ENCODE results near the gene LHX3. TPM values are rescaled to one million over a fixed set of nuclear protein-coding genes. Genes with fewer than 3 reads are reported as not detected.

Gene LHX3
- not detected for total RNA-seq (ENCODE audit: unreplicated experiment)
- long read RNA-seq: 0 reads

GRCh38 chr9:136204838-136205706, at the start of gene LHX3:
Gene LHX3, minus strand, starts transcription at chr9:136205128. Its CDS starts 116 bp downstream, at chr9:136205012.
- peak; percentile 68 for DNase-seq (ENCODE audit: low spot score)
- Mint-ChIP-seq H3K36me3 (ENCODE audit: low read depth, unreplicated experiment) (peaks cover 13% of the 10 kb centered on the region), H3K9me3 (ENCODE audit: unreplicated experiment) (no peaks in the 10 kb centered on the region), H3K4me3 (ENCODE audit: unreplicated experiment) (no peak within 1 kb of the TSS), H3K27ac (ENCODE audit: unreplicated experiment) (no peak within 1 kb of the TSS), H3K4me1 (ENCODE audit: unreplicated experiment) (no peaks in the 10 kb centered on the region), H3K27me3 (ENCODE audit: unreplicated experiment) (peaks cover 21% of the 10 kb centered on the region)
- no peak for TF ChIP-seq CTCF (IDR thresholded peaks at IDR 0.05; ENCODE audit: unreplicated experiment)

- Mint-ChIP-seq H3K4me1 (ENCODE audit: unreplicated experiment) (no peaks in the 10 kb centered on the region), H3K9me3 (ENCODE audit: unreplicated experiment) (no peaks in the 10 kb centered on the region), H3K36me3 (ENCODE audit: low read depth, unreplicated experiment) (no peaks in the 10 kb centered on the region), H3K27me3 (ENCODE audit: unreplicated experiment) (peaks cover 3% of the 10 kb centered on the region), H3K27ac (ENCODE audit: unreplicated experiment) (no peak overlapping the region), H3K4me3 (ENCODE audit: unreplicated experiment) (no peak overlapping the region)
- no peak for TF ChIP-seq CTCF (IDR thresholded peaks at IDR 0.05; ENCODE audit: unreplicated experiment)
- DNase-seq (ENCODE audit: low spot score): no peak
These were observed 48.6 kb upstream of the LHX3 start for GRCh38 chr9:136253246-136254130.

DNA sequence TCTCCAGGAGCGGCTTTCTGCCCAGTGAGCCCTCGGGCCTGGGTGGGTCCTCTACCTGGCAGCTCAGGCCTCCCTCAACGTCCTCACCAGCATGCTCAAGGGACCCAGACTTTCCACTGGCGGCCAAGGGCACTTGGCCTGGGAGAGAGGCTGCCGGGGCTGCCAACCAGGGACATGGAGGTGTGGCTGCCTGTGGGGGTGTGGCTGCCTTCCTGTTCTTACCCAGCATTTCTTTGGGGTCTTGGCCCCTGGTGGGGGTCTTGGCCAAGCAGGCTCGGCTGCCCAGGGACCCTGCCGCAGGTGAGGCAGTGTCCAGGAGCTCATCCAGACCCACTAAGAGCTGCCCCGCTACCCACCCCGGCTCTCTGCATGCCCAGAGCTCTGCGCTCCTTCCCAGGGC, 47.9 kb upstream of the LHX3 start:
- H3K4me1 Mint-ChIP-seq (ENCODE audit: unreplicated experiment): no peaks in the 10 kb centered on the region
- no peak overlapping the region for H3K4me3 Mint-ChIP-seq (ENCODE audit: unreplicated experiment)
- no peak overlapping the region for H3K27ac Mint-ChIP-seq (ENCODE audit: unreplicated experiment)
- no peaks in the 10 kb centered on the region for H3K9me3 Mint-ChIP-seq (ENCODE audit: unreplicated experiment)
- H3K27me3 Mint-ChIP-seq (ENCODE audit: unreplicated experiment): peaks cover 3% of the 10 kb centered on the region
- TF ChIP-seq CTCF (IDR thresholded peaks at IDR 0.05; ENCODE audit: unreplicated experiment): no peak
- DNase-seq (ENCODE audit: low spot score): no peak
- H3K36me3 Mint-ChIP-seq (ENCODE audit: low read depth, unreplicated experiment): no peaks in the 10 kb centered on the region

DNA sequence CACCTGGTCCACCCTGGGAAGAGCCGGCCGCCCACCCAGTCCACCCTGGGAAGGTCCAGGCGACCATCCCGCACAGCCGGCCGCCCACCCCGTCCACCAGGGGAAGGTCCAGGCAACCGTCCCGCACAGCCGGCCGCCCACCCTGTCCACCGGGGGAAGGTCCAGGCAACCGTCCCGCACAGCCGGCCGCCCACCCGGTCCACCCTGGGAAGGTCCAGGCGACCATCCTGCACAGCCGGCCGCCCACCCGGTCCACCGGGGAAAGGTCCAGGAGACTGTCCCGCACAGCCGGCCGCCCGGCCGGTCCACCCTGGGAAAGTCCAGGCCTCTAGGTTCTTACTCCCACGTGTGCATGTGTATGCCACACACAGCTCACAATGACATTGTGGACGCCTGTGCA, 47.4 kb upstream of the LHX3 start:
- no peaks in the 10 kb centered on the region for H3K4me1 Mint-ChIP-seq (ENCODE audit: unreplicated experiment)
- no peaks in the 10 kb centered on the region for H3K9me3 Mint-ChIP-seq (ENCODE audit: unreplicated experiment)
- no peak overlapping the region for H3K4me3 Mint-ChIP-seq (ENCODE audit: unreplicated experiment)
- H3K36me3 Mint-ChIP-seq (ENCODE audit: low read depth, unreplicated experiment): no peaks in the 10 kb centered on the region
- H3K27ac Mint-ChIP-seq (ENCODE audit: unreplicated experiment): no peak overlapping the region
- no peak for TF ChIP-seq CTCF (IDR thresholded peaks at IDR 0.05; ENCODE audit: unreplicated experiment)
- H3K27me3 Mint-ChIP-seq (ENCODE audit: unreplicated experiment): peaks cover 3% of the 10 kb centered on the region
- no peak for DNase-seq (ENCODE audit: low spot score)
